Progenitor cell of endocrine pancreas (in vitro differentiated cells): ENCODE data around the gene REX1BD. TPM values are rescaled to one million over a fixed set of nuclear protein-coding genes. Genes with fewer than 3 reads are reported as not detected.
"Not testable (repeated sequence)": the region's sequence is repeated elsewhere in the genome, so short reads cannot be mapped to it uniquely, and the experiment has no call there.

Experiments used
- DNase-seq: peaks from one replicate; pipeline ENCODE4 v3.0.0; 2021; ENCODE audit warnings: low spot score; ENCODE audit not compliant: unreplicated experiment
- H3K27ac Mint-ChIP-seq: 2 replicates; pipeline ENCODE4 v1.8.0; 2021; ENCODE audit warnings: mild to moderate bottlenecking, moderate library complexity, mixed read lengths
- H3K27me3 Mint-ChIP-seq: 2 replicates; pipeline ENCODE4 v1.8.0; 2021; ENCODE audit warnings: mixed read lengths
- H3K36me3 Mint-ChIP-seq: 2 replicates; pipeline ENCODE4 v1.8.0; 2022; ENCODE audit warnings: mixed read lengths; ENCODE audit not compliant: insufficient read depth
- H3K4me1 Mint-ChIP-seq: 2 replicates; pipeline ENCODE4 v1.8.0; 2021; ENCODE audit warnings: low read depth, mixed read lengths
- H3K4me3 Mint-ChIP-seq: 2 replicates; pipeline ENCODE4 v1.8.0; 2021; ENCODE audit warnings: low read depth, mild to moderate bottlenecking, moderate library complexity, mixed read lengths
- H3K9me3 Mint-ChIP-seq: 2 replicates; pipeline ENCODE4 v1.8.0; 2021; ENCODE audit warnings: low read depth, mixed read lengths
- total RNA-seq: library from RNA; stranded (reverse); gene quantifications from 2 replicates; pipeline ENCODE4 v1.2.1, GENCODE V29; 2021
- TF ChIP-seq, protein P1 (sequence below): fragments of 200-600 bp; sonication (generic); IDR thresholded peaks from one replicate; pipeline ENCODE4 v1.5.0; 2021; ENCODE audit warnings: antibody characterized with exemption, mild to moderate bottlenecking; ENCODE audit not compliant: unreplicated experiment

The REX1BD gene
- total RNA-seq, 1 donor from 2014 or later: 66.5 TPM

DNA sequence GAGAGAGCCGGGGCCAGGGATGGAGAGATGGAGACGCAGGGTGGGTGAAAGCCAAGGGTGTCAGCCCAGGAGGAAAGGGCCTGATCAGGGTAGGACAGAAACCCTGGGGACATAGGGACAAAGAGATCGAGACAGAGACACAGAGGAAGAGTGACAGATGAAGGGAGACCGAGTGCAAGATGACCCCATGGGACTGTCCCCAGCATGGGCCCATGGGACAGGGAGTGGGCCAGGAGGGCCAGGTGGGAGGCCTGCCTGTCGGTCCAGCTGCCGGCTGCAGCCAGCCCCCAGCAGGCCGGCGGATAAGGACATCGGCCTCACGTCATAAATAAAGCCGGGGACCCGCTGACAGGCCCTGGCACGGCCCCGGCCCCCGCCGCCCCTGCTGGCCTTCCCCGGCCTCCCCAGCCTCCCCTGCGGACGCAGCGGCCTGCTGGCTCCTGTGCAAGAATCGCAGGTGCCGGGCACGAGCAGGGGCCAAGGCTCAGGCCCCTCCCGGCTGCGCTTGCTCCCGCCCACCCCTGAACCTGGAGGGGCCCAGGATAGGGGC, 6.3 kb downstream of the REX1BD start:
- peaks cover 47% of the 10 kb centered on the region for H3K27me3 Mint-ChIP-seq
- H3K9me3 Mint-ChIP-seq: no peaks in the 10 kb centered on the region
- H3K4me1 Mint-ChIP-seq: peaks cover 12% of the 10 kb centered on the region
- TF ChIP-seq, protein P1, sequence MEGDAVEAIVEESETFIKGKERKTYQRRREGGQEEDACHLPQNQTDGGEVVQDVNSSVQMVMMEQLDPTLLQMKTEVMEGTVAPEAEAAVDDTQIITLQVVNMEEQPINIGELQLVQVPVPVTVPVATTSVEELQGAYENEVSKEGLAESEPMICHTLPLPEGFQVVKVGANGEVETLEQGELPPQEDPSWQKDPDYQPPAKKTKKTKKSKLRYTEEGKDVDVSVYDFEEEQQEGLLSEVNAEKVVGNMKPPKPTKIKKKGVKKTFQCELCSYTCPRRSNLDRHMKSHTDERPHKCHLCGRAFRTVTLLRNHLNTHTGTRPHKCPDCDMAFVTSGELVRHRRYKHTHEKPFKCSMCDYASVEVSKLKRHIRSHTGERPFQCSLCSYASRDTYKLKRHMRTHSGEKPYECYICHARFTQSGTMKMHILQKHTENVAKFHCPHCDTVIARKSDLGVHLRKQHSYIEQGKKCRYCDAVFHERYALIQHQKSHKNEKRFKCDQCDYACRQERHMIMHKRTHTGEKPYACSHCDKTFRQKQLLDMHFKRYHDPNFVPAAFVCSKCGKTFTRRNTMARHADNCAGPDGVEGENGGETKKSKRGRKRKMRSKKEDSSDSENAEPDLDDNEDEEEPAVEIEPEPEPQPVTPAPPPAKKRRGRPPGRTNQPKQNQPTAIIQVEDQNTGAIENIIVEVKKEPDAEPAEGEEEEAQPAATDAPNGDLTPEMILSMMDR: no peak
- H3K4me3 Mint-ChIP-seq: peak overlapping the region; percentile 55
- H3K36me3 Mint-ChIP-seq: peaks cover 2% of the 10 kb centered on the region
- H3K27ac Mint-ChIP-seq: peak overlapping the region; percentile 73
- no peak for DNase-seq

DNA sequence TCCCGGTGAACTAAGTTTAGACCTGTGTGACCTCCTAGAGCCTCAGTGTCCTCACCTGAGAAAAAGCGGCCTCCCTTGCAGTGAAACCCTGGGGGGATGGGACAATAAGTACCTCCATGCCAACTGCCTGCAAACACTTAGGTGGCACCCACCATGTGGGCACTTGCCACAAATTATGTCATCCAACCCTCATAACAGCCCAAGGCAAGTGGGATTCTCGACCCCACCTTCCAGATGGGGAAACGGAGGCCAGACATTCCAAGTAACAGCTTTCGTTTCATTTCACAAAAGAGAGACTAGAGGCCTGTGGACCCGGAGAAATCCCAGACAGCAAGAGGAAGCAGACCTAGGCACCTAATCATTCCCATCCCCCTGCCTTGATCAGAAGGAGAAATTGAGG, 6.9 kb downstream of the REX1BD start:
- TF ChIP-seq, protein P1: no peak
- DNase-seq: no peak
- peaks cover 2% of the 10 kb centered on the region for H3K36me3 Mint-ChIP-seq
- H3K27ac Mint-ChIP-seq: no peak overlapping the region
- H3K27me3 Mint-ChIP-seq: peaks cover 49% of the 10 kb centered on the region
- no peak overlapping the region for H3K4me3 Mint-ChIP-seq
- no peaks in the 10 kb centered on the region for H3K9me3 Mint-ChIP-seq
- peaks cover 9% of the 10 kb centered on the region for H3K4me1 Mint-ChIP-seq

DNA sequence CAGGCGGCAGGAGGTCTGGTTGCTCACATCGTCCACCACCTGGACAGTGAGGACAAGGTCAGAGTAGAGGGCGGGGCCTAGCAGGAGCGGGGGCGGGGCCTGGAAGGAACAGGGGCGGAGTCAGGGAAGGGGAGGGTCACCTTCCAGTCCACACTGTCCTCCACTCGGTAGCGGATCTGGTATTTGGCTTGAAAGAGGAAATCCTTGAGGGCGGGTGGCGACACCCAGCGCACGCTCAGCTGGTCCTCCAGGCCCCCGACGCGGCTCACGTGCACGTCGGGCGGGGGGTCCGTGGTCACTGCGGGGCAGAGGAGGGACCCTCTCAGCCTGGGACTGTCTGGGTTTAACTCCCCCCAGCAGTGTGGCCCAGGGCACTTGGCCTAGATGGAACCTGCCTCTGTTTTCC, 8.2 kb downstream of the REX1BD start:
- peaks cover 8% of the 10 kb centered on the region for H3K4me1 Mint-ChIP-seq
- peaks cover 54% of the 10 kb centered on the region for H3K27me3 Mint-ChIP-seq
- no peak for DNase-seq
- H3K9me3 Mint-ChIP-seq: no peaks in the 10 kb centered on the region
- H3K4me3 Mint-ChIP-seq: no peak overlapping the region
- H3K36me3 Mint-ChIP-seq: no peaks in the 10 kb centered on the region
- TF ChIP-seq, protein P1: no peak
- H3K27ac Mint-ChIP-seq: no peak overlapping the region

DNA sequence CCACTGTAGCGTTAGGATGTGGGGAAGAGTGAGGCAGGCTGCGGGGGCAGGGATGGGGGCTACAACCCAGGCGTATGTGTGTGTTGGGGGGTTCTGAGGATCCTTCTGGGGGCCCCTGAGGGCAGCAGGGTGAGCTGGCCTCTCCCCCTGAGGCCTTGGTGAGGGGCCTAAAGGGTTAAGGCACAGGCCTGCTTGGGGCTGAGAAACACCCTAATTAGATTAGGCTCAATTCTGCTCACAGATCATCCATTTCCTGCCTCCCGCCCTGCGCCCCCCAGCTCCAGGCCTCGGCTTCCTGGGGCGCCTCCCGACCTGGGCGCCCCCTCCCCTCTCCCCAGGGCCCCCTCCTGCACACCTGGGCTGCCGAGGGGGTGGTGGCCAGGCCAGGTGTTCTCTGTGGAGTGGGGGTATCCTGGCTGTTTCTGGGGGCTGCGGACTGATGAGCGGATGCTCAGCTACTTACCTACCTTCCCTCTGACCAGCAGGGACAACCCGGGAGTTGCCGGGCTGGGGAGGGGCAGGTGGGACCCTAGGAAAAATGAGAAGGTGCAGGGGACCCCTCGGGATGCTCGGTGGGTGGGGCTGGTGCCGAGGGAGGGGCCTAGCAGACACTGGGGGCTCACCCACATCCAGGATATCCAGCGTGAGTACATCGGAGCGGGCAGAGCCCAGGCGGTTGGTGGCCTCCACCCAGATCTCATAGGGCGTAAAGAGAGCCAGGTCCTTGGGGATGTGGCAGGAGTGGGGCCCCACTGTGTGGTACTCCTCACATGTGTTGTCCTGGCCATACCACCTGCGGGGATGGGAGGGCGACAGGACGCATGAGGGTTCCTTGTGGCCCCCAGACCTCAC, 9.4 kb downstream of the REX1BD start:
- Mint-ChIP-seq H3K27me3 (peaks cover 63% of the 10 kb centered on the region), H3K4me3 (no peak overlapping the region), H3K4me1 (peaks cover 8% of the 10 kb centered on the region), H3K9me3 (no peaks in the 10 kb centered on the region), H3K36me3 (no peaks in the 10 kb centered on the region), H3K27ac (peak overlapping the region; percentile 52)
- TF ChIP-seq, protein P1: no peak
- DNase-seq: no peak

DNA sequence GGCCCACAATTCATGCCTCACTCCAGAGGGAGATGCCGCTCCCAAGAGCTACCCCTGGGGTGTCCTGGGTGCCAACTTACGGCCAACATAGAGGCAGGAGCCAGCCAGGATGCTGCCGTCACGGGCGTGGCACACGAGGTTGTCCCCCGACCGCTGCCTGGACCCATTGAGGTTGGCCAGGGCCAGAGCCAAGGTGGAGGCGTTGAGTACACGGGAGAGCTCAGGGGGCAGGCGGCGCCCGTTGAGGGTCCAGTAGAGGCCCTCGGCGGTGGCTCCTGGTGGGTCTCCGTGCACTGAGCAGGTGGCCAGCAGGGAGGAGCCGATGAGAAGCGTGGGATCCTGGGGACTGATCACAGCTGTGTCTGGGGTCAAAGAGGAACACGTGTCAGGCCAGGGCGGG, 10.9 kb downstream of the REX1BD start:
- Mint-ChIP-seq H3K4me1 (peaks cover 7% of the 10 kb centered on the region), H3K36me3 (no peaks in the 10 kb centered on the region), H3K9me3 (no peaks in the 10 kb centered on the region), H3K27me3 (peaks cover 66% of the 10 kb centered on the region), H3K4me3 (no peak overlapping the region), H3K27ac (no peak overlapping the region)
- no peak for DNase-seq
- TF ChIP-seq, protein P1: no peak

DNA sequence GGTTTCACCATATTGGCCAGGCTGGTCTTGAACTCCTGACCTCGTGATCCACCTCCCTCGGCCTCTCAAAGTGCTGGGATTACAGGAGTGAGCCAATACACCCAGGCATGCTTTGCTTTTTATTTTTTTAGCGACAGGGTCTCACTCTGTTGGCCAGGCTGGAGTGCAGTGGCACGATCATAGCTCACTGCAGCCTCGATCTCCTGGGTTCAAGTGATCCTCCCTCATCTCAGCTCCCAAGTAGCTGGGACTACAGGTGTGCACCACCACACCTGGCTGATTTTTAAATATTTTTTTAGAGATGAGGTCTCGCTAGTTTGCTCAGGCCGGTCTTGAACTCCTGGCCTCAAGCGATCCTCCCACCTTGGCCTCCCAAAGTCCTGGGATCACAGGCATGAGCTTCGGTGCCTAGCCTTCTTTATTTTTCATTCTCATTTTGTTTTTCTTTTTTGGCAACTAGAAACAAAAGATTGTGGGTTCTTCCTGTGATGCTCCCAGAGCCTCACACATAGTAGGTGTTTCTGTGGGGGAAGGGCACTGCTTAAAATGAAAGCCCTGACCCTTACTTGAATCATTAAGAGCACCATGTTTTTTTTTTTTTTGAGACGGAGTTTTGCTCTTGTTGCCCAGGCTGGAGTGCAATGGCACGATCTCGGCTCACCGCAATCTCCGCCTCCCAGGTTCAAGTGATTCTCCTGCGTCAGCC, 12.2 kb downstream of the REX1BD start:
- H3K27me3 Mint-ChIP-seq: peaks cover 69% of the 10 kb centered on the region
- H3K36me3 Mint-ChIP-seq, H3K9me3 Mint-ChIP-seq: not testable (repeated sequence)

More for the DNA sequence above, 12.2 kb downstream of the REX1BD start:
- not testable (repeated sequence) for H3K4me3 Mint-ChIP-seq, DNase-seq, H3K27ac Mint-ChIP-seq, H3K4me1 Mint-ChIP-seq
